NCI-H1436 (cell line): ENCODE data around the gene RUNX3.

ENCODE experiments used
- DNase-seq: peaks from one replicate; lab custom pipeline; 2025; lab: John Stamatoyannopoulos, UW

Gene RUNX3

DNA sequence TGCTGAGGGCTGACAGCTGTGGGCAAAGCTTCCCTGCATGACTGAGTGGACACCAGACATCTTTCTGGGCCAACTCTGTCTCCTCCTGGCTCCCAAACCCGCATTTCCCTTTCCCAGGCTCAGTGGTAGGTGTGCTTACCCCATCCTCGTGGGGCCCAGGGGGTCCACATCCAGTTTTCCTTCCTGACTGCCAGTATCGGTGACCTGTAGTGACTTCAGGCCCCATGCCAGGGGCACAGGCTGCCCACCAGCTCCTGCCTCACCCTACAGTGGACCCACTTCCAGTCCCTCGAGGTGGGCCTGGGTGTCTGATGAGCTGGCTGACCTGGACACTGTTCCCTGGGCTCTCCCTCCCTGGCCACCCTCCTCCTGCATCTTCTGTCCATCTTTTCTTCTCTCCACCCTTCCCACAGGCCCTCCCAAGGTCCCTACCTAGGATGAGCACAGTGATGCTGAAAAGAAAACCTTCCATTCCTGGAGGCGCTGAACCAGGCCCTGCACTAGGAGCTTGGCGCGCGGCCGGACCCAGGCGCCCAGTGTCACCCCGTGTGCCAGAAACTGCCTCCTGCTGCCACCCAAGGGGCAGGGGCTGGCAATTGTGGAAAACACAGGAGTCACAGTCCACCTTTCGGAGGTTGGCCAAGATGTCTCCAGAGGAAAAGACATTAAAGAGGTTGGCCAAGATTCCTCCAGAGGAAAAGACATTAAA, 67.1 kb downstream of the RUNX3 start:
- no peak for DNase-seq

DNA sequence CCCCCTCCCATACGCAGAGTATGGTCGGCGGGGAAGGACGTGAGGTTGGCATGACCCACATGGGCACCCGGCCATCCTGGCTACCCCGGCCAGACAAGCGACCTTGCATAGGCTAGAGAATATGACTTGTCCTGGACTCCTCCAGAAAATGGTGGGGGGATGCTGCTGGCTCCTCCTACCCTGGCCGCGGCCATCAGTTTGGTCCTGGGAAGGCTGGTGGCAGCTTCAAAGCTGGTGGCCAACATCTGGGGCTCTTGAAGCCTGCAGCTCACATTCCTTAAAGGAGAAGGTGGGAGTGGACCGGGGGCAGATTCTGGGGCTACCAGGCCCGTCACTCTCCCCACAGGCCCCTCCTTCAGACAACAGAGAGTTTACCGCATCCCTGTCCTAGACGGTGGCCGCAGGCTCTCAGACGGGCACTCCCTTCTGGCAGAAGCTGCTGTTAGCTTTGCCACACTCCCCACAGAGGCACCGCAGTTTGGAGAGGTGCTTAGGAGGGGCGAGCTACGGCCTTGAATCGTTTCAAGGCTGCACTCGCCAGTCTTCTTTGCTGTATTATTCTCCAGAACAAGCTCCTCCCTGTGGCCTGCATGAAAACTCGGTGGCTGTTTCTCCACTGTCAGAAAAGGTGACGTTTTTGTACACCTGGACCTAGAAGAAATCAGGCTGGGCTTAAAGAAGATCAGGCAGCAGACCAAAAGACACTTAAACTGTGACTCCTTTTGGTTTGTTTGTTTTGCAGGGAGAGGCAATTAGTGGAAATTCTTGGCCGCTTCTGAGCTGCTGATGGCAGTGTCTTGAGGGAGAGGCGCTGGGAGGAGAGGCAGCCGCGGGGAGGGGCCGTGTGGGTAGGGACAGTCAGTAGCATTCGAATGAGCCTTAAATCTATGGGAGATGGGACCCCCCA, 68.0 kb downstream of the RUNX3 start:
- DNase-seq: no peak

DNA sequence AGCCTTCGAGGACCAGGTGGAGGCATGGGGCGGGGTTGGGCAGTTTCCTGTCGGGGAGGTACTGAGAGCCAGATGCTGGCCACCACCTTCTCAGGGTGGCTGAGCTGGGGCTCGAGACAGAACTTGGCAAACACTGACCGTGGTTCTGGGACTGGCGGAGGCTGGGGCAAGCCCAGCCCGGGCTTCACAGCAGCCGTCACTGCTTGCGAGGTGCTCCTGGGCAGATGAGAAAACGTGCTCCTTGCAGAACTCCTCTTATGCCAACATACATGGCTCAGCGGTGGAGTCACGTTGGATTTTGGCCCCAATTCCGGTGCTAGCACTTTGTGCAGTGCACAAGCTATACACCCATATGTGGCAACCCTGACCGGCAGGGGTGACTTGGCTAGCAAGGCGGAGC, 69.2 kb downstream of the RUNX3 start:
- no peak for DNase-seq

DNA sequence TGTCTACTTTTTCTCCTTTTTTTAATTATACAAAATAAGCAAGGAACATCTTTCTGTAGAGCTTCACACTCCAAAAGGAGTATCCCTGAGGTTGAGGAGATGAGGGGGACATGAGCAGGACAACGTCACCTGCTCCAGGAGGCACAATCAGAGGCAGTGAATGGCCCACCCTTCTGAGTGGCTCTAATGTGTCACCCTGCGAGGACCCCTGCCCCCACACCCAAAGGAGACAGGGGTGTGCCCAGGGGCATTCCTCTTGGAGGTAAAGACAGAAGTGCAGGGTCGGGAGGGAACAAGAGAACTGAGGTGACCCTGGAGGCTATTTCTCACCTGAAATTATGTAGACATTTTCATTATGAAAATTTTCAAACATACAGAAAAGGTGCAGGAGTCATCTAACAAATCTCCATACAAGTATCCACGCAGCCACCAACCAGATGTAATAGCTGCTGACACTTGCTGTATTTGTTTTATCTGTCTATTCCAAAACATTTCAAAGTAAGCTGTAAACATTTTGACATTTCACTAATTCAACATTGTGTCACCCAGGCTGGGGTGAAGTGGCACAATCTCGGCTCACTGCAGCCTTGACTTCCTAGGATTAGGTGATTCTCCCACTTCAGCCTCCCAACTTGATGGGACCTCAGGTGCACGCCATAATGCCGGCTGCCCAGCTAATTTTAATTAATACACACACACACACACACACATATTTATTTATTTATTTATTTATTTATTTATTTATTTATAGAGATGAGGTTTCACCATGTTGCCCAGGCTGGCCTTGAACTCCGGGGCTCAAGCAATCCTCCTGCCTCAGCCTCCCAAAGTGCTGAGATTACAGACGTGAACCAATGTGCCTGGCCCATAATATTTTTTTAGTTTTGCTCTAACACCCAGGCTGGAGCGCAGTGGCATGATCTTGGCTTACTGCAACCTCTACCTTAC, 70.7 kb downstream of the RUNX3 start:
- DNase-seq: no peak

DNA sequence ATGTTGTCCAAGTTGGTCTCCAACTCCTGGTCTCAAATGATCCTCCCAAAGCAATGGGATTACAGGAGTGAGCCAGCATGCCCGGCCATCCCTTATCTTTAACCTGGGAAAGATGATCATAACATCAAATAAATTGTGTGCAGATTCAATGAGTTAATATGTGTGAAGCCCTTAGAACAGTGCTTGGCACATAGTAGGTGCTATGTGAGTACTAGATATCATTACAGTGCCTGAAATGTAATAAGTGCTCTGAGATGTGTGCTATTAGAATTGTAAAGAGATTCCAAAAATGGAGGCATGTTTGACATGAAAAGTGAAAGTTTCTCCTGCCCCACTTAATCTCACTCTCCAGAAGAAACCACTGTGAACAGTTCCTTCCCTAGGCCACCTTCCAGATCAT, 71.8 kb downstream of the RUNX3 start:
- no peak for DNase-seq

DNA sequence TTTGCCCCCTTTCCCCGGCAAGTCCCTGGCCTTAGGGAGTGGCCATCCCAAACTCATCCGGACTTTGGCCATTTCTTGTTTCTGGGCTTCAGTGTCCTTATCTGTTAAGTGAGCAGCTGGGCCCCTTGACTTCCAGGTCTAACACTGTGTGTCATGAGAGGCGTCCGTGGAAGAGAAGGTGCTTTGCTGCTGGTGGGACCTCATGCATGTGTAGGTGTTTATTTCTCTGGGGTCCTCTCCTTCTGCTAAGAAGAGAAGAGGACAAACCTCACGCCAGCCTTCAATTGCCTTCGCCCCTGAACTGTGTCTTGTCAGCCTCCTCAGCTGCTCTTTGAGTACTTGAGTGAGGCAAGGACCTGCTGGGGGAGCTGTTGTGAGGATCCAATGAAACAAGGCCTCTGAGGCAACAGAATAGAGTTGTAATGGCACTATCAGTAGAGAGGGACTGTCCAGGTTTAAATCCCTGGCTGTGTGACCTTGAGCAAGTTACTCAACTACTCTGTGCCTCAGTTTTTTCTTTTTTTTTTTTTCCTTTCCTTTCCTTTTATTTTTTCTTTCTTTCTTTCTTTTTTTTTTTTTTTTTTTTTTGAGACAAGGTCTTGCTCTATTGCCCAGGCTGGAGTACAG, 72.5 kb downstream of the RUNX3 start:
- DNase-seq: no peak

DNA sequence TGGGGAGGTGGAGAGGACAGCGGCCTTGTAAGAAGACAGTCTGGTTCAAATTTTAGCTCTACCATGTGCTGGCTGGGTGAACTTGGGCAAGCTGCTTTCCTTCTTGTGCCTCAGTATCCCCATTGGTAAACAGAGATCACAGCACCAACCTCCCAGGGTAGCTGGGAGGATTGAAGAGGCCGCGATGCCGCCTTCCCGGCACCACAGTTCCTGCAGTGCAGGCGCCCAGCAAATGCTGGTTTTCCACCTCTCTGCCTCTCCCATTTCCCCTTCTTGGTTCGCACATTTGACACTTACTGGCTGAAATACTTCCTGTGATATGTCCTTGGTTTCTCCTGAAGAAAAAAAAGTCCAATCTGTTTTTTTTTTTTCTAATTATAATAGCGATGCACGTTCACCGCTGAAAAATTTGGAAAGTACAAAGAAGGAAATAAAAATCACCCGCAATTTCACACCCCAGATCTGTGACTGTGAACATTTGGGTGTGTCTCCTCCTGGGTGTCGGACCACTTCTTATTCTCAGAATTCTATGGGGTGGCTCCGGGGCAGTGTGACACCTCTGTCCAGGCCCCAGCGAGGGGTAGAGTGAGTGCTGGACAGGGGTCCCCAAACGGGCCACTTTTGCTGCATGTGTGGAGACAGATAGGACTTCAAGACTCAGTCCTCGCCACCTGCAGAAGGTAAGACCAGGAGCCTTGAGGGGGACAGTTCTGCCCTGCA, 73.1 kb downstream of the RUNX3 start:
- no peak for DNase-seq

DNA sequence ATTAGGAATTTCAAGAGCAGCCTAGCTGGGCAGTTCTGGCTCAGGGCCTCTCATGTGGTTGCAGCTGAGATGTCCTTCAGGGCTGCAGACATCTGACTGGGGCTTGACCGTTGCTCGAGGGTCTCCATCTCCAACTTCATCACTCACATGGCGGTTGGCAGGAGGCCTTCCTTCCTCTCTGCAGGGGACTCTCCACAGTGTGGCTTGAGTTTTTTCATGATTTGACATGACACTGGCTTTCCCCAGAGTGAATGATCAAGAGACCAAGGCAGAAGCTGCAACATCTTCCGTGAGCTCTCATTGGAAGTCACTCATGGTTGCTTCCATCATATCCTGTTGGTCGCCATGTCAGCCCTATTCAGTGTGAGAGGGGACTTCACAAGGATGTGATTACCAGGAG, 74.6 kb downstream of the RUNX3 start:
- DNase-seq: no peak

DNA sequence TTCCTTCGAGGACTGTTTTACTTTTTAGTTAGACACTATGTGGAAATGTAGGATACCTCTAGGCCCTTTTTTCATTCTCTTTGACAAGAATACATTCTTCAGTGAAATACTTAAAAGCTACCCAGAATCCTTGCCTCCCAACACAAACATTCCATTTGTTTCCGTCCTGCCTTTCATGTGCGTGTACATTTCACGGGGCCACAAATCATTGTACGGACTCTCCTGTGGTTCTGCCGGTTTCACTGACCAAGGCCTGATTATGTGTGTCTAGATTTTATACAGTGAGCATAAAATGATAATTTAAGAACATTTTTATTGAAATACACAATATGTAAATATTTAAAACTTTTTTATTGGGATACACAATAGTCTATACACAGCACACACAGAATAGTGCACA, 76.4 kb downstream of the RUNX3 start:
- DNase-seq: no peak

DNA sequence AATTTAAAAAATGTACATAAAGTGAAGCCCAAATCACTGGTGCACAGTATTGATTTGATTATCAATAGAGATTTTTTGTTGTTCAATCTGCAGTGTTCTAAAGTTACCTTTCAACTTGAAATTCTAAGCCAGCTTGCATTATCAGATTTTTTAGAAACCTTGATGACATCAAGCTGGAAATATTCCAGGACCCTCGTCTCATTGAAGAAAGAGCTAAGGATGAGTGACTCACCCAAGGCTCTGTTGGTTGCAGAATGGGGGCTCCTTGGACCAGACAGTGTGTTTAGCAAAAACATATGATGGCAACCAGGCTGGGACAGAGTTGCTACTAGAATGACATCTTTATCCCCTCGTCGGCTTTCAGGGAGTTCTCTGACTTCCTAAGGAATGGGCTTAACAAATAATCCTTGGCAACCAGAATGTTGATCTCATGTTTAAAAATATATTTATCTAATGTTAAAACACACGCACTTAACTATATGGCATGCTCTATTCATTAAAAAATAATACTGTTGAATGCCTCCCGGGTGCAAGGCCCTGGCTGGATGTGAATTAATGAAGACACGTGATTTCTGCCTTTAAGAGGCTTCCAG, 79.7 kb downstream of the RUNX3 start:
- no peak for DNase-seq

DNA sequence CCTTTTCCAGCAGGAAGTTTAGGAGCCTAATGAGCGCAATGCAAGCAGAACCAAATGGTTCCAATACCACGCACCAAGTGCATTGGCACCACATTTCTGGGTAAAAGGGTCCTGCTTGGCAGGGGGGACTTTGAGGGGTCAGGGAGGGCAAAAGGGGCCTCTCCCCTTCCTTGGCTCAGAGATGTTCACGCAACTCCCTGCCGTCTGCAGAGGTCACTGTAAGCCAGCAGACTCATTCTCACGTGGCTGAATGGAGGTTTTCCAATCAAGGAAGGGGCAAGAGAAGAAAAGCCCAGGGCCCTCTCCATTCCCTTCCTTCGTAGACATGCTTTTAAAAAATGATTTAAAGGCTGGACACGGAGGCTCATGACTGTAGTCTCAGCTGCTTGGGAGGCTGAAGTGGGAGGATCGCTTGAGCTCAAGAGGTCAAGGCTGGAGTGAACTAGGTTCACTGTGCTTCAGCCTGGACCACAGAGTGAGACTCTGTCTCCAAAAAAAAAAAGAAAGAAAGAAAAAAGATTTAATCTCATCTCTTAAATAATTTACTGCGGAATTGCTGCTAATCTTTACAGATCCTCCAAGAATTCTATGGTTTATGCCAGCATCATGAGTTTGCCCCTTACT, 80.3 kb downstream of the RUNX3 start:
- no peak for DNase-seq
